HG02571 (cell line): ENCODE results near the gene SEC22C.
"Not testable (repeated sequence)": the region's sequence is repeated elsewhere in the genome, so short reads cannot be mapped to it uniquely, and the experiment has no call there.

Experiments
- ATAC-seq: cut with Tn5 transposase; IDR thresholded peaks from one replicate; pipeline ENCODE4 v1.9.1; 2021; ENCODE audit warnings: mild to moderate bottlenecking, moderate library complexity; ENCODE audit not compliant: unreplicated experiment

The SEC22C gene

GRCh38 chr3:42581709-42582473 lies at the start of gene SEC22C:
Gene SEC22C, minus strand, starts transcription at chr3:42581967. Its CDS starts 12,921 bp downstream, at chr3:42569046.
- peak; percentile 92 for ATAC-seq

GRCh38 chr3:42613462-42613861 lies 31.7 kb upstream of the SEC22C start:
- no peak for ATAC-seq

GRCh38 chr3:42612928-42613327 lies 31.2 kb upstream of the SEC22C start:
- no peak for ATAC-seq

- ATAC-seq, result no peak
Observed at GRCh38 chr3:42612217-42612616, 30.4 kb upstream of the SEC22C start.

- no peak for ATAC-seq
Observed at GRCh38 chr3:42610976-42611375, 29.2 kb upstream of the SEC22C start.

GRCh38 chr3:42608581-42608980 lies 26.8 kb upstream of the SEC22C start:
- no peak for ATAC-seq

- no peak for ATAC-seq
Observed at GRCh38 chr3:42605546-42606173, 23.9 kb upstream of the SEC22C start.

GRCh38 chr3:42602961-42603360 lies 21.2 kb upstream of the SEC22C start:
- ATAC-seq, result no peak

- no peak for ATAC-seq
Observed at GRCh38 chr3:42601896-42602581, 20.3 kb upstream of the SEC22C start.

- peak; percentile 18 for ATAC-seq
Observed at GRCh38 chr3:42600958-42601675, 19.4 kb upstream of the SEC22C start.

- peak; percentile 88 for ATAC-seq
Observed at GRCh38 chr3:42600111-42600957, 18.6 kb upstream of the SEC22C start, which contains the start of gene NKTR. Gene NKTR, plus strand, starts transcription at chr3:42600686. Its CDS starts 321 bp downstream, at chr3:42601007.

GRCh38 chr3:42597098-42597497 lies 15.3 kb upstream of the SEC22C start:
- not testable (repeated sequence) for ATAC-seq

GRCh38 chr3:42595682-42596081 lies 13.9 kb upstream of the SEC22C start:
- no peak for ATAC-seq

GRCh38 chr3:42593635-42594034 lies 11.9 kb upstream of the SEC22C start:
- ATAC-seq, result no peak

GRCh38 chr3:42591811-42592210 lies 10.0 kb upstream of the SEC22C start:
- no peak for ATAC-seq

- no peak for ATAC-seq
Observed at GRCh38 chr3:42590989-42591756, 9.4 kb upstream of the SEC22C start.

- no peak for ATAC-seq
Observed at GRCh38 chr3:42589382-42590109, 7.8 kb upstream of the SEC22C start.

- no peak for ATAC-seq
Observed at GRCh38 chr3:42588625-42589024, 6.9 kb upstream of the SEC22C start.
